A673 (cell line): ENCODE data around the gene EFNA5. TPM values are rescaled to one million over a fixed set of nuclear protein-coding genes. Genes with fewer than 3 reads are reported as not detected.

Experiments used
- BruUV-seq: library from RNA; stranded (reverse); fragments of 400-500 nt; replicated peaks from 2 replicates; lab custom pipeline; 2021; lab: Mats Ljungman, UMichigan
- CTCF ChIA-PET: fragments of 300-600 bp; sonication (Branson Sonifier 250); formaldehyde crosslinking; loops from one replicate; lab custom pipeline; 2022; ENCODE audit warnings: antibody characterized with exemption; lab: Charles Lee
- POLR2A ChIA-PET: fragments of 300-600 bp; sonication (Branson Sonifier 250); formaldehyde crosslinking; loops from one replicate; lab custom pipeline; 2022; ENCODE audit warnings: antibody characterized with exemption; ENCODE audit not compliant: low non-redundant PET; lab: Charles Lee
- DNase-seq: peaks from one replicate; pipeline ENCODE4 v3.0.0-alpha.2; 2015; ENCODE audit warnings: low spot score
- H3K27ac ChIP-seq: fragments of 200-600 bp; sonication (generic); 2 replicates; pipeline ENCODE4 v1.5.1; 2016; ENCODE audit warnings: mixed run types, low read depth, mild to moderate bottlenecking, mixed read lengths, antibody characterized with exemption, low read length; ENCODE audit not compliant: poor library complexity, severe bottlenecking
- H3K27me3 ChIP-seq: fragments of 200-600 bp; sonication (generic); replicated peaks from 2 replicates; pipeline ENCODE4 v1.6.1; 2017; ENCODE audit warnings: mixed run types, low read depth, mild to moderate bottlenecking, mixed read lengths, antibody characterized with exemption, low read length; ENCODE audit not compliant: insufficient read depth, poor library complexity
- H3K36me3 ChIP-seq: fragments of 200-600 bp; sonication (generic); 2 replicates; pipeline ENCODE4 v1.6.1; 2016; ENCODE audit warnings: mixed run types, mild to moderate bottlenecking, mixed read lengths, antibody characterized with exemption, low read length; ENCODE audit not compliant: insufficient read depth, poor library complexity, severe bottlenecking
- H3K4me1 ChIP-seq: fragments of 200-600 bp; sonication (generic); 2 replicates; pipeline ENCODE4 v1.6.1; 2017; ENCODE audit warnings: mixed run types, mild to moderate bottlenecking, mixed read lengths, antibody characterized with exemption, low read length; ENCODE audit not compliant: insufficient read depth, poor library complexity, severe bottlenecking
- H3K4me3 ChIP-seq: fragments of 200-600 bp; sonication (generic); 2 replicates; pipeline ENCODE4 v1.5.1; 2016; ENCODE audit warnings: low read depth, mixed run types, mild to moderate bottlenecking, mixed read lengths, low read length; ENCODE audit not compliant: poor library complexity, severe bottlenecking
- H3K9me3 ChIP-seq: fragments of 200-600 bp; sonication (generic); 2 replicates; pipeline ENCODE4 v1.6.1; 2016; ENCODE audit warnings: mixed run types, low read depth, mild to moderate bottlenecking, mixed read lengths, antibody characterized with exemption, low read length; ENCODE audit not compliant: poor library complexity, severe bottlenecking
- CTCF ChIP-seq: fragments of 300-800, 200-600 bp; sonication (generic); conservative IDR thresholded peaks from 2 replicates; pipeline ENCODE4 v1.5.1; 2017; ENCODE audit warnings: low read depth, mild to moderate bottlenecking, antibody characterized with exemption, low read length, moderate library complexity, mixed read lengths
- EZH2 ChIP-seq: fragments of 200-600 bp; sonication (generic); IDR thresholded peaks from 2 replicates; pipeline ENCODE4 v1.6.1; 2017; ENCODE audit warnings: borderline replicate concordance, low read depth, mild to moderate bottlenecking, mixed read lengths, antibody characterized with exemption, low read length; ENCODE audit not compliant: poor library complexity, severe bottlenecking
- intact Hi-C: fragments of 100-400 bp; cut with micrococcal nuclease; formaldehyde crosslinking; loops from one replicate; pipeline ENCODE4 v1.10.0; 2022; ENCODE audit not compliant: unreplicated experiment
- total RNA-seq: library from RNA; stranded (reverse); gene quantifications from 2 replicates; pipeline ENCODE4 v1.2.3, GENCODE V29; 2021

EFNA5 gene
- total RNA-seq, 1 experiment from 2014 or later = 16.7 TPM

DNA sequence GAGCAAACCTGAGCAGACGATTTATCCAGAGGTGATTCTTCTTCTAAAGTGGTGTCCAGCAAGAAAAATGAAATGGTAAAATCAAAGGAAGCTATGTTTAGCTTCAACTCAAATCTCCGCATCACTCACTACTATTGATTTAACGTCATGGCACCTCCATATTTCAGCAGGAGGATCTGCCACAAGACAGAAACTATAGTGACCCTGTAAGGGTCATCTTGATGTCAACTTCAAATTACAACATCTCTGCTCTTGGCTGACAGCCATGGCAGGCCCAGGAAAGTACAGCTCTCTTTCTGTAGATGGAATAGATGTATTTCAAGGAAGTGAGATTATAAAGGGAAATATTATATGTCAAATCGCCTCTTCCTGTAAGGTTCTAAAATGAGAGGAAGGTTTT, 10.1 kb upstream of the EFNA5 start:
- ChIA-PET CTCF (no interaction called here), POLR2A (interaction anchor here (0.7 kb wide), 1 partner anchor 688 kb away, joined by 5 read pairs; no protein-coding TSS in a partner anchor)
- Histone ChIP-seq H3K4me3 (no peak overlapping the region), H3K27me3 (no peaks in the 10 kb centered on the region), H3K9me3 (no peaks in the 10 kb centered on the region), H3K4me1 (no peaks in the 10 kb centered on the region), H3K27ac (no peak overlapping the region), H3K36me3 (no peaks in the 10 kb centered on the region)
- no peak for DNase-seq
- TF ChIP-seq CTCF (no peak), EZH2 (no peak)
- BruUV-seq = no TSS peak
- intact Hi-C loops = no loop called here

DNA sequence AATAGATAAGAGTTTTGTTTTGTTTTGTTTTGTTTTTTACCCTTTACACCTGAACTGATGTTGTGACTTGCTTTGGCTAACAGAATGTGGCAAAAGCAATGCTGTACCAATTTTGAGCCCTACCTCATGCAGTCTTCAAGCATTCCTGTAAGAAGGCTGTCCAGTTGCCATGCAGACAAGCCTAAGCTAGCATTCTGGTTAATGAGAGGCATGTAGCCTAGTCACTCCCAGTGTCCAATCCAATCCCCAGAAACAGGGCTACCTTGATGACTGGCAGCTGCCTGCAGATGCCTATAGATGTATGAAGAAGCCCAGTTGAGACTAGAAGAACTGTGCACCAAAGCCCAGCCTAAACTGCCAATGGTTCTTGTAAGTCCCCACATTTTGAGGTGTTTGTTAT, 9.4 kb upstream of the EFNA5 start:
- no peak overlapping the region for H3K4me3 ChIP-seq
- no peaks in the 10 kb centered on the region for H3K36me3 ChIP-seq
- ChIA-PET POLR2A (no interaction called here), CTCF (no interaction called here)
- H3K27ac ChIP-seq = no peak overlapping the region
- H3K27me3 ChIP-seq = no peaks in the 10 kb centered on the region
- no peak for DNase-seq
- BruUV-seq = no TSS peak
- no peak for TF ChIP-seq EZH2
- TF ChIP-seq CTCF = no peak
- H3K4me1 ChIP-seq = no peaks in the 10 kb centered on the region
- intact Hi-C loops = no loop called here
- no peaks in the 10 kb centered on the region for H3K9me3 ChIP-seq

DNA sequence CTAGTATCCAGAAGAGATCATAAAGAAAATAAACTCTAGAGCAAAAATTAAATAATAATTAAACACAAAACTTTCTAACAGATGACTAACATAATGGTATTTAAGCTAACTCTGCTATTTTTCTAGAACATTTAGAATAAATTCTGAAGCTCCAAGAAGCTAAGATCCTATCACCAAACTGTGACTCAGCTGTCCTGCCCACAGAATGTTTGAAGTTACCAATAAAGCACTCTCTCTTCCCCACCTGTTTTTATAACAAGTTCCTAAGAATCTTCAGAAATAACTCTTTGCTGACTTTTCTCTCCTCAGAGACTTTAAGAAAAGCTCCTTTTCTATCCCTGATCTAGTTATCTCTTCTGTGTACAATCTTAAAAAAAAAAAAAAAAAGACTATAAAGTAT, 6.0 kb upstream of the EFNA5 start:
- Histone ChIP-seq H3K27me3 (no peaks in the 10 kb centered on the region), H3K27ac (no peak overlapping the region), H3K9me3 (no peaks in the 10 kb centered on the region), H3K36me3 (no peaks in the 10 kb centered on the region), H3K4me3 (no peak overlapping the region), H3K4me1 (peaks cover 4% of the 10 kb centered on the region)
- no TSS peak for BruUV-seq
- ChIA-PET CTCF (no interaction called here), POLR2A (no interaction called here)
- no peak for DNase-seq
- TF ChIP-seq CTCF = no peak
- no peak for TF ChIP-seq EZH2
- intact Hi-C loops = loop anchor here (10.0 kb wide), 2 partner anchors 432 to 632 kb away; no protein-coding TSS in a partner anchor
